VCaP (cell line): ENCODE results near the gene CAPNS2.
A peak's percentile ranks its signal among the peaks of the same experiment; 100 is the strongest.

Experiments used
- H3K27ac ChIP-seq: fragments of 450-650 bp; 2 replicates; pipeline ENCODE4 v1.5.1; 2017
- TF ChIP-seq, protein P1 (sequence below): fragments of 450-650 bp; conservative IDR thresholded peaks from 2 replicates; pipeline ENCODE4 v1.5.1; 2017; ENCODE audit warnings: mild to moderate bottlenecking, moderate library complexity

The CAPNS2 gene

GRCh38 chr16:55555436-55555835 lies 11.0 kb upstream of the CAPNS2 start:
- TF ChIP-seq, protein P1, sequence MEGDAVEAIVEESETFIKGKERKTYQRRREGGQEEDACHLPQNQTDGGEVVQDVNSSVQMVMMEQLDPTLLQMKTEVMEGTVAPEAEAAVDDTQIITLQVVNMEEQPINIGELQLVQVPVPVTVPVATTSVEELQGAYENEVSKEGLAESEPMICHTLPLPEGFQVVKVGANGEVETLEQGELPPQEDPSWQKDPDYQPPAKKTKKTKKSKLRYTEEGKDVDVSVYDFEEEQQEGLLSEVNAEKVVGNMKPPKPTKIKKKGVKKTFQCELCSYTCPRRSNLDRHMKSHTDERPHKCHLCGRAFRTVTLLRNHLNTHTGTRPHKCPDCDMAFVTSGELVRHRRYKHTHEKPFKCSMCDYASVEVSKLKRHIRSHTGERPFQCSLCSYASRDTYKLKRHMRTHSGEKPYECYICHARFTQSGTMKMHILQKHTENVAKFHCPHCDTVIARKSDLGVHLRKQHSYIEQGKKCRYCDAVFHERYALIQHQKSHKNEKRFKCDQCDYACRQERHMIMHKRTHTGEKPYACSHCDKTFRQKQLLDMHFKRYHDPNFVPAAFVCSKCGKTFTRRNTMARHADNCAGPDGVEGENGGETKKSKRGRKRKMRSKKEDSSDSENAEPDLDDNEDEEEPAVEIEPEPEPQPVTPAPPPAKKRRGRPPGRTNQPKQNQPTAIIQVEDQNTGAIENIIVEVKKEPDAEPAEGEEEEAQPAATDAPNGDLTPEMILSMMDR = no peak
- no peak overlapping the region for H3K27ac ChIP-seq

GRCh38 chr16:55557186-55557585 lies 9.3 kb upstream of the CAPNS2 start:
- peak overlapping the region; percentile 83 for H3K27ac ChIP-seq
- TF ChIP-seq, protein P1 = no peak

- TF ChIP-seq, protein P1 = no peak
- H3K27ac ChIP-seq = peak overlapping the region; percentile 83
Observed at GRCh38 chr16:55559233-55559632, 7.3 kb upstream of the CAPNS2 start.

- peak overlapping the region; percentile 83 for H3K27ac ChIP-seq
- TF ChIP-seq, protein P1 = no peak
Observed at GRCh38 chr16:55559933-55560516, 6.5 kb upstream of the CAPNS2 start.

DNA sequence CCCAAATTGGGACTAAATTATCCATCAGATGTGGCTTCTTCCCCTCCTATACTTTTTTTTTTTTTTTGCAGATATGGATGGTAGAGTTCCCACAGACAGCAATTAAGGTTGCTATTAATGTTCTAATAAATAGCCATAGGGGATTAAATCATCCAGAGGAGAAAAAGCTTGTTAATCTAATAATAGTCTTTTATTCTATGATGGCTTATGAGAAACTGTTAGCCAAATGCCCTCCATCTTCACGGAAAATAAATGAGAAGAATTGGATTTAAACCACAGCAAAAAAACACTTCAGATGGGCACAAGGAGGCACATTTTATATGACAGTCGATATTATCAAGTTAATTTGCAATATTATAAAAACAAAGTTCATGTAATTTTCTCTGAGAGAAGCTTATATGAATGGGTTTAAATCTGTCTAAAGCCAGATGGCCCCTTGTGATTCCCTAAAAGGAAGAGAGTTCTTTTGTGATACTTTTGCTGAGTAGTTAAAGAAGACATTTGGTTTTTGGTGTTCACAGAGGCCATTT lies 5.1 kb upstream of the CAPNS2 start:
- TF ChIP-seq, protein P1 = no peak
- no peak overlapping the region for H3K27ac ChIP-seq

GRCh38 chr16:55562936-55563335 lies 3.5 kb upstream of the CAPNS2 start:
- no peak overlapping the region for H3K27ac ChIP-seq

GRCh38 chr16:55563797-55564196 lies 2.7 kb upstream of the CAPNS2 start:
- H3K27ac ChIP-seq = no peak overlapping the region
- TF ChIP-seq, protein P1 = no peak

More at GRCh38 chr16:55562936-55563335, 3.5 kb upstream of the CAPNS2 start:
- TF ChIP-seq, protein P1 = no peak
